Effector memory CD4-positive, alpha-beta T cell (primary cell): ENCODE measurements around the gene AK2.

Experiments
- DNase-seq, 3 donors: peaks; one replicate each; pipeline ENCODE4 v3.0.0-alpha.2; 2020
- H3K27ac ChIP-seq: 2 replicates; pipeline ENCODE4 v1.7.0; 2013; ENCODE audit warnings: mild to moderate bottlenecking, low read length, moderate library complexity; ENCODE audit not compliant: insufficient read depth, poor library complexity, severe bottlenecking
- H3K27me3 ChIP-seq: replicated peaks from 2 replicates; pipeline ENCODE4 v1.7.0; 2013; ENCODE audit warnings: mild to moderate bottlenecking, low read length; ENCODE audit not compliant: insufficient read depth, control insufficient read depth, poor library complexity, severe bottlenecking
- H3K36me3 ChIP-seq: 2 replicates; pipeline ENCODE4 v1.7.0; 2013; ENCODE audit warnings: mild to moderate bottlenecking, low read length, moderate library complexity; ENCODE audit not compliant: control insufficient read depth, insufficient read depth
- H3K4me1 ChIP-seq: 2 replicates; pipeline ENCODE4 v1.7.0; 2013; ENCODE audit warnings: low read length, mild to moderate bottlenecking; ENCODE audit not compliant: control insufficient read depth, insufficient read depth, poor library complexity, severe bottlenecking
- H3K4me3 ChIP-seq: 2 replicates; pipeline ENCODE4 v1.7.0; 2013; ENCODE audit warnings: low read length, low read depth, mild to moderate bottlenecking; ENCODE audit not compliant: insufficient read depth, poor library complexity, severe bottlenecking
- H3K9me3 ChIP-seq: 2 replicates; pipeline ENCODE4 v1.7.0; 2013; ENCODE audit warnings: mild to moderate bottlenecking, low read length, moderate library complexity; ENCODE audit not compliant: control insufficient read depth

AK2 gene

GRCh38 chr1:32991386-32991785, 45.3 kb downstream of the AK2 start:
- Histone ChIP-seq H3K27ac (peak overlapping the region; percentile 50), H3K9me3 (no peaks in the 10 kb centered on the region), H3K36me3 (no peaks in the 10 kb centered on the region), H3K4me1 (peaks cover 12% of the 10 kb centered on the region), H3K27me3 (no peaks in the 10 kb centered on the region), H3K4me3 (no peak overlapping the region)
- no peak for DNase-seq

- H3K4me3 ChIP-seq: no peak overlapping the region
Observed at GRCh38 chr1:32990887-32991286, 45.8 kb downstream of the AK2 start.

GRCh38 chr1:32989160-32990050, 47.3 kb downstream of the AK2 start:
- DNase-seq: peak in 2 of 3 donors; percentile 17 to 23
- Histone ChIP-seq H3K36me3 (no peaks in the 10 kb centered on the region), H3K4me3 (no peak overlapping the region), H3K27ac (no peak overlapping the region), H3K9me3 (no peaks in the 10 kb centered on the region), H3K27me3 (no peaks in the 10 kb centered on the region), H3K4me1 (peaks cover 23% of the 10 kb centered on the region)

More at GRCh38 chr1:32990887-32991286, 45.8 kb downstream of the AK2 start:
- H3K36me3 ChIP-seq: no peaks in the 10 kb centered on the region
- DNase-seq: no peak
- H3K27ac ChIP-seq: no peak overlapping the region
- H3K4me1 ChIP-seq: peaks cover 12% of the 10 kb centered on the region
- no peaks in the 10 kb centered on the region for H3K27me3 ChIP-seq
- no peaks in the 10 kb centered on the region for H3K9me3 ChIP-seq

- no peaks in the 10 kb centered on the region for H3K9me3 ChIP-seq
- peaks cover 31% of the 10 kb centered on the region for H3K4me1 ChIP-seq
- no peak overlapping the region for H3K4me3 ChIP-seq
- H3K36me3 ChIP-seq: no peaks in the 10 kb centered on the region
- H3K27ac ChIP-seq: no peak overlapping the region
- no peaks in the 10 kb centered on the region for H3K27me3 ChIP-seq
- no peak for DNase-seq
Observed at GRCh38 chr1:32988665-32989064, 48.0 kb downstream of the AK2 start.

- no peaks in the 10 kb centered on the region for H3K27me3 ChIP-seq
- no peaks in the 10 kb centered on the region for H3K36me3 ChIP-seq
- no peak for DNase-seq
- no peaks in the 10 kb centered on the region for H3K9me3 ChIP-seq
- peak overlapping the region; percentile 84 for H3K27ac ChIP-seq
- H3K4me3 ChIP-seq: no peak overlapping the region
- peaks cover 31% of the 10 kb centered on the region for H3K4me1 ChIP-seq
Observed at GRCh38 chr1:32985226-32985625, 51.5 kb downstream of the AK2 start.

- Histone ChIP-seq H3K36me3 (no peaks in the 10 kb centered on the region), H3K4me1 (peaks cover 33% of the 10 kb centered on the region), H3K4me3 (no peak overlapping the region), H3K9me3 (no peaks in the 10 kb centered on the region), H3K27me3 (no peaks in the 10 kb centered on the region), H3K27ac (peak overlapping the region; percentile 84)
- DNase-seq: peak; percentile 65 to 69 (median 69)
Observed at GRCh38 chr1:32984455-32985171, 52.1 kb downstream of the AK2 start.

GRCh38 chr1:32984090-32984454, 52.6 kb downstream of the AK2 start:
- Histone ChIP-seq H3K4me3 (no peak overlapping the region), H3K27ac (peak overlapping the region; percentile 84)

GRCh38 chr1:32983020-32983419, 53.7 kb downstream of the AK2 start:
- DNase-seq: no peak
- H3K27ac ChIP-seq: peak overlapping the region; percentile 23
- peaks cover 33% of the 10 kb centered on the region for H3K4me1 ChIP-seq
- H3K4me3 ChIP-seq: no peak overlapping the region
- H3K27me3 ChIP-seq: no peaks in the 10 kb centered on the region
- H3K36me3 ChIP-seq: no peaks in the 10 kb centered on the region
- H3K9me3 ChIP-seq: no peaks in the 10 kb centered on the region

More at GRCh38 chr1:32984090-32984454, 52.6 kb downstream of the AK2 start:
- no peaks in the 10 kb centered on the region for H3K36me3 ChIP-seq
- H3K9me3 ChIP-seq: no peaks in the 10 kb centered on the region
- DNase-seq: no peak
- H3K4me1 ChIP-seq: peaks cover 33% of the 10 kb centered on the region
- no peaks in the 10 kb centered on the region for H3K27me3 ChIP-seq

GRCh38 chr1:32981003-32981901, 55.4 kb downstream of the AK2 start:
- DNase-seq: peak; percentile 48 to 63 (median 51)
- H3K27ac ChIP-seq: peak overlapping the region; percentile 81
- no peaks in the 10 kb centered on the region for H3K27me3 ChIP-seq
- H3K4me1 ChIP-seq: peaks cover 33% of the 10 kb centered on the region
- no peak overlapping the region for H3K4me3 ChIP-seq
- H3K36me3 ChIP-seq: no peaks in the 10 kb centered on the region
- no peaks in the 10 kb centered on the region for H3K9me3 ChIP-seq
